GM19351 (cell line): ENCODE measurements around the gene FBXO21.
A peak's percentile ranks its signal among the peaks of the same experiment; 100 is the strongest.

Experiments used
- ATAC-seq: cut with Tn5 transposase; IDR thresholded peaks from one replicate; pipeline ENCODE4 v1.9.1; 2021; ENCODE audit warnings: mild to moderate bottlenecking, moderate library complexity; ENCODE audit not compliant: unreplicated experiment

FBXO21 gene

GRCh38 chr12:117140397-117141096 is 49.7 kb downstream of the FBXO21 start:
- ATAC-seq, result no peak

DNA sequence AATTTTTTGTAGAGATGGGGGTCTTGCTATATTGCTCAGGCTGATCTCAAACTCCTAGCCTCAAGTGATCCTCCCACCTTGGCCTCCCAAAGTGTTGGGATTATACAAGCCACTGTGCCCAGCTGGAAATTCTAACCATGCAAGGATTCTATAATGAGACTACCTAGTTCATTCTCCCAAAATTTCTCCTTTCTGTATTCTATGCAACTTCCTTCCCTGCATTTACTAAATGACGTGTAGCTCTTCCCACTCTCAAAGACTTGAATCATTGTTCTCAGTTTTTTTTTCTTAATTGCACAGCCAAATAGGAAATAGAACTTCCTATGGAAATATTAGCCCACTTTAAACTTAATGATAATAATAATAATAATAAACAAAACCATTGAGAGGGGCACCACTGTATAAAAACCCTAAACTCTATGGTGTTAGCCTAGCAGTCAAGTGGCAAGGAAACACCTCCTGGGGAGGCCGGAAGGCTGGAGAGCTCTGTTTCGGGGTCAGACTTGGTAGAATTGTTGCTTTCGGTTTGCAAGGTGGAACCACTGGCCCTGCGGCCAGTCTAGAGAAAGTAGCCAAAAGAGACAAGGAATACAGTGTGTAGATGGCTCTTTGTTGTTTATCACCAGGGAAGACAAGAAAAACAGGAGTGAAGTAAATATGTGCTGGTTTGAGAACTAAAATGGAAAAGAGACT is 51.1 kb downstream of the FBXO21 start:
- no peak for ATAC-seq

DNA sequence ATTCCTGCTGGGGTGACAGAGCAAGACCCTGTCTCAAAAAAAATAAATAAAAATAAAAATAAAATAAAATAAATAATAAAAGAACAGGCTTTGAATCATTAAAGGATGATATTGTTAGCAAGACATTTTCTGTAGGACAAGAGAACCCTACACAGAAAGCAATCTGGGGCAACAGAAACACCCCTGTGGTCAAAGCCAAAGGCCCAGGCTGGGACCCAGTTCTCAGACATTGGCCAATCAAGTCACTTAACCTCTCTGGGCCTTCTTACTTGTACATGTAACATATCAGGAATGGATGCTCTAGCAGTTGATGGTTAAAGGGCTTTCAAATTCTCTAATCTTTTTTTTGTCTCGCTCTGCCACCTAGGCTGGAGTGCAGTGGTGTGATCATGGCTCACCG is 55.5 kb downstream of the FBXO21 start:
- no peak for ATAC-seq

DNA sequence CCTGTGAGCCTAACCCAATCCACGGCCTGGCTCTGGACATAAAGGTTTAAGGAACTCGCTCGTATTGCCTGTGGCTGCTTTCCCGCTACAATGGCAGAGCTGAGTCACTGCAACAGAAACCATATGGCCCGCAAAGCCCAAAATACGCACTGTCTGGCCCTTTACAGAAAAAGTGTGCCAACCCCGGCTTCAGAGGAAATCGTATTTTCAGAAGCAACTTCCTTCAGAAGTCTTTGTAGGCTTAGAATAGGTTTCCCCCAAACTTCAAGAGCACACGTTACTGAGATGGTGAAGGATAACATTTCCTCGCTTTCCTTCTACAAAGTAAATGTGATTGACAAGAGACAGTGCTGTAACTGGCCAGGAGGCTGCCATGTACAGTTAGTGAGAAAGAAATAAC is 56.2 kb downstream of the FBXO21 start:
- ATAC-seq, result no peak

GRCh38 chr12:117130801-117131200 is 59.5 kb downstream of the FBXO21 start:
- ATAC-seq, result no peak

DNA sequence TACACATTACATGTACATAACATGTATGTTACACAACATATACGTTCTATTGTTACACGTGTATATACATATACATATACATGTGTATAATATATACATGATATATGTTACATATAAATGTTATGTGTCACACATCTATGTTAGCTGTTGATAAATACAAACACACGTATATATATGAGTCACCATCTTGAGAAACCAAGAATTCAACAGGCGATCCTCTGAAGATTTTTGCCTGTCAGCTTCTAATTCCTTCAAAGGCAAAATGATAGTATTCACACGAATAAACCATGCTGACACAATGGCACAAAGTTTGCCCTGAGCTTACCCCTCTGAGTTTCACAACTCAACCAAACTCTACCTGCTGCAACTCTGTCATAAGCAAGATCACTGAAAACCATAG is 60.9 kb downstream of the FBXO21 start:
- ATAC-seq, result no peak

- no peak for ATAC-seq
These were observed 62.1 kb downstream of the FBXO21 start for GRCh38 chr12:117127933-117128823.

- ATAC-seq, result no peak
These were observed 63.9 kb downstream of the FBXO21 start for GRCh38 chr12:117126335-117126734.

- ATAC-seq, result no peak
These were observed 64.5 kb downstream of the FBXO21 start for GRCh38 chr12:117125767-117126166.

DNA sequence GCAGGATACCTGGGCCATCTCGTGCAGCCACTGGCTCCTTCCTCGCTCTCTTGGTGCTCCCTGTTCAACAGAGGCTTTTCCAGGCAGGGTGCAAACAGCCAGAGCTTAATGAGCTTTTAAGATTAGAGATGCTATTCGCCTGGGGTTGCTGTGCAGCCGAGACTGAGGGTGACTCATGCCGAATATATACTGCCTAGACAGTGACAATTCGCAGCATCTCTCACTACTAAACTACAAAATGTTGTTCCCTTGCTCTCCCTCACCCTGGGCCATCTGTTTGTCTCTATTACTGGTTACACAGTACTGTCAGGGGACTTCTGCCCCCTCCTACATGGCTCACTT is 65.0 kb downstream of the FBXO21 start:
- ATAC-seq, result no peak

- ATAC-seq, result no peak
These were observed 65.6 kb downstream of the FBXO21 start for GRCh38 chr12:117124421-117125271.

- no peak for ATAC-seq
These were observed 68.8 kb downstream of the FBXO21 start for GRCh38 chr12:117121441-117121840.

DNA sequence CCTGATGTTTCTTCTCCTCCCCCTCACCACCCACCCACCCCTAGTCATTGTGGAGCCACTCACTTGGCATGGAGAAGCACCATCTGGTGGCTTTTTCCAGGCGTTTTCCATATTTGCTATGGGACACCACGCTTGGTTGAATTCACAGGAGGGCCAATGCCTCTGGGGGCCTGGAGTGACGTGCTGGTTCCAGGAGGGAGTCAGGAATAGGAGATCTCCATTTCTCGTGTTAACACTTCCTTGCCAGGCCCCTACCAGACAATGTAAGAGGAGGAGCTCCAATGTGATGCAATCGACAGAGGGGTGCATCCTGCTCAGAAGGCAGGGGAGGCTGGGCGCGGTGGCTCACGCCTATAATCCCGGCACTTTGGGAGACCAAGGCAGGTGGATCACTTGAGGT is 69.5 kb downstream of the FBXO21 start:
- ATAC-seq, result no peak

GRCh38 chr12:117119592-117120198 is 70.6 kb downstream of the FBXO21 start:
- peak; percentile 58 for ATAC-seq

- no peak for ATAC-seq
These were observed 71.3 kb downstream of the FBXO21 start for GRCh38 chr12:117118838-117119591.

DNA sequence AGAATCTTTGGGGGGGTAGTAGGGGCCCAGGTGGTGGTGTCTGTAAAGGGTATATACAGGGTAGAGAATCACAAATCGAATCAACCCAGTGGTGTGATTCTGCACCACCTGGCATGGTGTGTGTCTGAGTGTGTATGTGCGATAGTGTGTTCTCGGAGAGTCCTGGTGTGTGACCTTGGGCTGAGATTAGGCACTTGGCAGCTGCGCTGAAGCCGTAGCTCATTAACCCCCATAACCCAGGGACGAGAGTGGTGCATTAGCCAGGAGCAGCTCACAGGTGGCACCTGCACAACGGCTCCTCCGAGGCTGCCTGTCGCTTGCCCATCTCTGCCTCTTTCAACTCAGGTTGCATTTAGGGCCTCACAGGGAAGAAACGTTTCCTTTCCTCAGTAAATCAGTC is 75.5 kb downstream of the FBXO21 start:
- ATAC-seq, result no peak

- no peak for ATAC-seq
These were observed 77.0 kb downstream of the FBXO21 start for GRCh38 chr12:117113231-117113630.

GRCh38 chr12:117111821-117112595 is 78.3 kb downstream of the FBXO21 start:
- ATAC-seq, result no peak

GRCh38 chr12:117111386-117111785 is 78.9 kb downstream of the FBXO21 start:
- no peak for ATAC-seq
